Stomach (tissue), 4 donors: ENCODE measurements around the gene CCDC178.

Source experiments
- CTCF ChIP-seq, 7 experiments: fragments of 450-650 bp in 4 of 7; fragments of 200-600 bp in 3 of 7; sonication (generic) in 3 of 7; IDR thresholded peaks; one replicate each; pipeline ENCODE4 v1.5.1; 2016 to 2019; ENCODE audit warnings: antibody characterized with exemption in 7 of 7, control low read depth in 2 of 7, mild to moderate bottlenecking in 1 of 7
- EP300 ChIP-seq: sonication (generic); formaldehyde crosslinking; IDR thresholded peaks from one replicate; pipeline ENCODE4 v1.6.1; 2017; ENCODE audit warnings: antibody characterized with exemption
- POLR2A ChIP-seq, 4 donors: fragments of 450-650 bp; IDR thresholded peaks; one replicate each; pipeline ENCODE4 v1.6.1; 2016; ENCODE audit warnings: antibody characterized with exemption in 4 of 4, control low read depth in 2 of 4, mild to moderate bottlenecking in 1 of 4, moderate library complexity in 1 of 4

- TF ChIP-seq CTCF (IDR thresholded peaks at IDR 0.05) (no peak), EP300 (no peak), POLR2A (IDR thresholded peaks at IDR 0.05) (no peak)
Measured at GRCh38 chr18:33195795-33196194, 244.7 kb downstream of the CCDC178 start.
